GM19452 (cell line): ENCODE data around the gene PCNA.

Source experiments
- ATAC-seq: cut with Tn5 transposase; IDR thresholded peaks from one replicate; pipeline ENCODE4 v1.9.1; 2021; ENCODE audit not compliant: unreplicated experiment

Gene PCNA

DNA sequence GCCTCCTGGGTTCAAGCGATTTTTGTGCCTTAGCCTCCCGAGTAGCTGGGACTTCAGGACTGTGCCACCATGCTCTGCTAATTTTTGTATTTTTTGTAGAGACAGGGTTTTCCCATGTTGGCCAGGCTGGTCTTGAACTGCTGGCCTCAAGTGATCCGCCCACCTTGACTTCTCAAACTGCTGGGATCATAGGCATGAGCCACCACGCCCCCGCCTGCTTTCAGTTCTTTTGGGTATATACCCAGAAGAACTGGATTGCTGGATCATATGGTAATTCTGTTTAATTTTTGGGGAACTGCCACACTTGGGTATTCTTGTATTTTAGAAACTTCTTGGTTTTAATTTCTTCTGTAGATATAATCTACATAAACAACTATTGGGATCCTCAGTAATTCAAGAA is 24.1 kb upstream of the PCNA start:
- no peak for ATAC-seq

DNA sequence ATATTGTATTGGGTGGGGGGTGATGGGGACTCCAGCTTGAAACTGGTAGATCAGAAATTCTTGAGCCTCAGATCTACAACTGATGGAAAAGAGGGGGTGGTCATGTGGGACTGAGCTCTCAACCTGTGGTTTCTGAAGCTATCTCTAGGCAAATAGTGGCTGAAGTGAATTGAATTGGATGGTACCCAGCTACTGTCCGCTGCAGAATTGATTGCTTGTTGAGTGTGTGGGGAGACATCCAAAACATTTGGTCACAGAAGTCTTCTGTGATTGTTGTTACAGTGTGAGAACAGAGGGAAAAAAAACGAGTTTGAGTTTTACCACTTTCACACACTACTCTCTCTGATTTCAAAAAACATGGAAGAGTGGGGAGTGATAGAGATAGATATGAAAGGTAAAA is 21.9 kb upstream of the PCNA start:
- no peak for ATAC-seq

DNA sequence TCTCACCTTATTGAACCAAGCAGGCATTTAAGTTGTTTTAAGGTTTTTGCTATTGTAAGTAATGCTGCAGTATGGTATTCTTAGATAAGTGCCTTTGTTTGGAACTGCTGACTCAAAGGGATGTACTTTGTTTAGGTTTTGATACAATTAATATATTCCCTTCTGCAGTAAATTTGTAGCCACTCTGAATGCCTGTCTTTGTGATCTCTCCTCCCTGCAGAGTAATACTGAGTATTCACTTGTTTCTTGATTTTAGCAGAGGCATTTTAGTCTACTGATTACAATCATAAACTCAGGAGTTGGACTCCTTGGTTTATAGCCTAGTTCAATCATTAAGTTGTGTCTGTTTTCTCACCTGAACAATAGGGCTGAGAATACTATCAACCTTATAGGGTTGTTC is 20.4 kb upstream of the PCNA start:
- no peak for ATAC-seq

DNA sequence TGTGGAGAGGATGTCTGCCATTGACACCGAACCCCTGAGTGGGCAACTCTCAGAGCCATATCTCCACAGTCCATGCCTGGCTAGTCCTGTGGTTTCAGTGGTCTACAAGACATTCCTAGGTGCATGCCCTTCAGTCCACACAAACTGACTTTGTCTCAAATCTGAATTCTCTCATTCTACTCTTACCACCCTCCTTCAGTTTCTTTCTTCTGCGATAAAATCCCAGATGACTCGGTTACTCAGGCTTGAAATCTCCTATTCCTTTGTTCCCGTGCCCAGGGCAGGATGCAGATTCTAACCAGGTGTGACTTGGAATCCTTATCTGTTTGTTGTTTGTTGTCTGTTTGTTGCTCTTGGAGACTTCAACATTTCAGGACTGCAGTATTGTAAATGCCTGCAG is 16.3 kb upstream of the PCNA start:
- no peak for ATAC-seq

DNA sequence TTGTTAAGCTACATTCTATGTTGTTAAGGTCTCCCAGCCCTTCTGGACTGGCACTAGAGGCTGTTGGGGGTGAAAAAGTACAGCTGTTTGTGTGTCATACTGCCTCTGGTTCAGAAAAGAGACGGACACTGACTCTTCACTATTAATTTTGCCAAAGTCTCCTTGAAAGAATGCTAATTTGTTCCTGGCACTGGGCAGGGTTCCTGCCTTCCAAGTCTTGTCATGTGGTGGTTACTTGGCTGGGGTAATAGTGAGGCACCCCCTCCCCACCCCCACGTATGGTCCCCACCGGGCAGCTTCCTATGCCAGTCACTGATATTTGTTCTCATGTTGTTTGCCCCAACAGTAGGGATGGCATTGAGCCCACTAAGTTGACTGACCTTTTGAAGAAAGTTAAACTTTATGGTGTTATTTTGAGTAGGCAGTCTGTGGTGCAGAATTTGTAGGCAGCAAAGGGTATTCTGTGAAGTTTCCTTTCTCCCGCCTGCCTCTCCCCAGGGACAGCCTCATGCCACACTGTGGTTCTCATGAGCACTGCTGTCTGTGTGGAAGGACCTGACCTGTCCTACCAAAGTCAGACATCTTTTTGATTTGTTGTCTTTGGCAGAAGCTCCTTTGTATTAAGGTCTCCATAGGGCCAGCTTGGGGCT is 15.7 kb upstream of the PCNA start:
- ATAC-seq: peak; percentile 73

DNA sequence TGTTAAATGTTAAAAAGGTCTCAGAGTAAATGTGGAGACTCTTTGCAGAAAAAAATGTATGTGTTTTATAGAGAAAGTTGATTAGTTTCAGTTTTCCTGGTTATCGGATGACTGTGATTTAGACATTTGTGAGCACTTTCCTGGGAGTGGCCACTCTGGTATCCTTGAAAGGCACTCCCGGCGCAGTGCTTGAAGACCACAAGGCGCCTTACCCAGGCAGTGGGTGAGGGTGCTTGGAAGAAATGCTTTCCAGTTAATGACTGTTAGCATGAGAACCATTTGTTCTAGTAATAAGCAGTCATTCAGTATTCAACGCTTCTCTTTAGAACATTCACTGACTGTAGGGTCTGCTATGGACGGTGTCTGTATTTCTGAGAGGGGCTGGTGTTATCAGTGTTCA is 14.2 kb upstream of the PCNA start:
- no peak for ATAC-seq

DNA sequence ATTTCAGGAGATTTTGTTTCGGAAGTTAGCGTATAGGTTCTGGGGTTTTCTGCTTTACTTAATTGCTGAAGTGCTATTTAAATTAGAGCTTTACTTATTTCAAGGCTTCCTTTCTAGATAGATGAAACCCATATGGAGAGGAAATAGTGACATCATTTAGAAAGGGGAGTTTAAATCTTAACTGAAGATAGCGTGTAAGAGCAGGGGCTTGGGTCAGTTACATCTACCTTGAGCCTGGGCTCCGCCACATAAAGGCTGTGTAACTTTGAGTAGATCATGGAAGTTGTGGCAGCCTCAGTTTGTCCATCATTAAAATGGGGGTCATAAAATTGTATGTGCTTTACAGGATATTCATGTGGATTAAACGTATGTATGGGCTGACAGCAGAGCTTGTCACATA is 11.7 kb upstream of the PCNA start:
- no peak for ATAC-seq

DNA sequence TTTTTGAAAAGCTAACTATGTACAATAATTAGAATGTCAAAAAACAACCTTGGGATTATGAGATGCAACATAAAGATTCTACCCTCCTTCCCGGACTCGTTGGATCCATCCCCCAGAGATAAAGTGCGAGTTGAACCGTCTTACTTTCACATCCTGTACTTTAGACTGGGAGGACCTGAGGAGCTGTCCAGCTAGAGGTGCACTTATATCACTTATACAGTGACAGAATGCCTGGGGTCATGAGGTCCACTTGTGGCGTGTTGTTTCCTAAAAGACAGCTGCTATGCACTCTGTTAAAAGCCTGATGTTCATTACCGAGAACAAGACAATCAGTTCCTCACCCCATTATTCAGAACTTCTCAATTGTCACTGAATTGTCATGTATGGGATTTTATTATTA is 9.1 kb upstream of the PCNA start:
- ATAC-seq: no peak

DNA sequence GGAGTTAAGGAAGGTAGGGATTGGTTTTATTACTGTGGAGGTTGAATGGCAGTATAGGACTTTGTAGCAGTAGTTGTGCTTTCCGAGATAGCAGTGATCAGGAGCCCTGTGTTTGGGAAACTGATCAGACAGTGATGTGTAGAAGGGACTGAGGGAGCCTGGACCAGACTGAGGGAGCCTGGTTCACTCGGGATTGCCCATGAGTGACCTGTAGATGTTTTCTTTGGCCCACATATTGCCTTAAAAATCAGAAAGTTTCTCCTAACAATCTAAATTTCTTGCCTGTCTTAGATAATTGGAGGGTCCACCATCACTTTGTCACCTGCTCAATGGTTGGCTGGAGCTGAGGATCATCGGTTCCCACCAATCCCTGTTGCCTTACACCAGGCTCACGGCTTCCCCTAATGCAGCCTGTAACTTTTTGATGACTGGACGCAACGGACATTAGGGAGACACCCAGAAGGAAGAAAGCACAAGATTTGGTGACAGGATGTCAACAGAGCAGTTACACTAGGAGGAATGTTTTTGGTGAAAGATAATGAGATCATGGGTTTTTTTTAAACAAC is 8.2 kb upstream of the PCNA start:
- no peak for ATAC-seq

DNA sequence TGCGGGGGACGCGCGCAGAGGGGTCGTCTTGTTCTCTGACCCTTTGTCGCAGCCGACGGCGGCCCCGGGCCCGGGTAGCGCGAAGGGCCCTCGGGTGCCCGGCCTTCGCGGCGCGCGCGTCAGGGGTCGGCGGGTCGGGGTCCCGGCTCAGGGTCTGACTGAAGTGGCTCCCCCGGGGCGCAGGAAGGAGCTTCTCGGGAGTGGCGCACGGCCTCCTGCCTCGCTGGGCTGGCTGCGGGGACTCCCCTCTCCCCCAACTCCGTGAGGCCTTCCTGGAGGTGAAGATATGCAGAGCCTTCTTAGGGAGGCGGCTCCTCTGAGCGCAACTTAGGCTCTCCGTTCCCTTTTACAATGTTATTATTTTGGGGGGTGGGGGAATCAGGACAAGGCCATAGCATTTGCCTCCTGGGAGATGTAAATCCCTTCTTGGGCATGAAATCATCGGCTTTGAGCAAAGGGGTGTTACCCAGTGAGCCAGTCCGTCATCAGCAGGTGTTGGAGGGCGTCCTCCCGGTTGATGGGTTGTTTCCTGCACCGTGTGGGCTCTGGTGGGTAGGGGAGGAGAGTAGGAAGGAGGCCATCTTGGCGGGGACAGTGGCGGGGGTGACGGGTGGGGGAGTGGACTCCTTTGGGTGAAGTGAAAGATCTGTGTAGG is 7.6 kb upstream of the PCNA start:
- ATAC-seq: peak; percentile 32

DNA sequence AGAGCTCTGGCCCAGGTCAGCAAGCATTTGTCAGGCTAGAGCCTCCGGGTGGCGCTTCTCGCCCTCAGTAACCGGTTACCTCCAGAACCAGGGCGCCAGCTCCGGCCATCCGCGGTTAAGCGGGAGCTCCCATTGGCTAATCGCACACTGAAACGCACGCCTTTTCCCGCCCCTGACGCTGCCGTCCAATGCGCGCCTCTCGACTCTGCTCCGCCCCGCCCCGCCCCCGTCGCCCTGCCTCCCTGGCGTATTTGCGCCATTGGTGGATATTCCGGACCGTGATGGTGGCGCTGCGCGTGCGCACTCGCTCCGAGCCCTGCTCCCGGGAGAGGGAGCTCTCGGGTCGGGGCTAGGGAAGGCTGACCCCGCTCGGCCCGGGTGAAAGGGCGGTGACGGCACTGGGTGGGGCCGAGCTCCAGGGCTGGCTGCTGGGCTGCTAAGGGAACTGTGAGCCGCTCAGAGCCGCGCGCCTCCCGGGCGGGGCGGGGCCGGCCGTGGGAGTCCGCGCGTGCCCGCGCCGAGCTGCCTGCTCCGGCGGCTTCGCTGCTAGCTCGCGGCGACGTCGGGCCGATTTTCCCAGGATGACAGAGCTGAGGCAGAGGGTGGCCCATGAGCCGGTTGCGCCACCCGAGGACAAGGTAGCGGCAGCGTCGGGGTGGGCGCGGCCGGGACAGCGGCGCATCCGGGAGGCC is 6.9 kb upstream of the PCNA start, which contains the start of gene CDS2:
TSS of gene CDS2 (plus strand) at position 497 of the 692 bp plus-strand sequence. CDS start at position 582, 85 bp downstream.
- ATAC-seq: peak; percentile 88

DNA sequence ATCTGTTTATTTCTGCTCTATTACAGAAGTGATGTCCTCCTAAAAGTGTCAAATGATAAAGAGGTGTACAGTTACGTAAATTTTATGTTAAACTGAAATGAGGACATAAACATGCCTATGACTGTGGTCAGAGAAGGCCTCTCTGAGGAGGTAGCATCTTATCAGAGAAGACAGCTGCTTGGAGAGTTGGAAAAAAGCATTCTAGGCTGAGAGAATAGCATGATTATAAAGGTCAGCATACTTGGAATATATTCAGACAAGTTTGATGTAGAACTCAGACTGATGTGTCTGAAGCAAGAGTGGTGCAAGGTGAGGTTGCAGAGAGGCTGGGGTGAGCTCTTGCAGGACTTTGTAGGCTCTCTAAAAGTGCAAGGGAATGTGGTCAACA is 3.1 kb upstream of the PCNA start:
- no peak for ATAC-seq

DNA sequence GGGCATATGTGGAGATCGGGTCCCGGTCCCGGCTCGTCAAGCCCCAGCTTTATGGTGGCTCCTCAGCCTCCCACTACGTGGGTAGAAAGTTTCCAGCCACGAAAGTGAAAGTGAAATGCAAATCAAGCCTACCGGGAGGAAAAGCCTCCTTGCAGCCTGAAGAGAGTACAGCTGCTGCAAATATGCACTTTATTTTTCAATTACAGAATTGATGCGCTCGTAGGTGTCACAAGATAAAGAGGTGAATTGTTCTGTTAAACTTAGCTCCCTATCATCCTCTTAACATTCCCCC is 373 bp upstream of the PCNA start:
- ATAC-seq: no peak

DNA sequence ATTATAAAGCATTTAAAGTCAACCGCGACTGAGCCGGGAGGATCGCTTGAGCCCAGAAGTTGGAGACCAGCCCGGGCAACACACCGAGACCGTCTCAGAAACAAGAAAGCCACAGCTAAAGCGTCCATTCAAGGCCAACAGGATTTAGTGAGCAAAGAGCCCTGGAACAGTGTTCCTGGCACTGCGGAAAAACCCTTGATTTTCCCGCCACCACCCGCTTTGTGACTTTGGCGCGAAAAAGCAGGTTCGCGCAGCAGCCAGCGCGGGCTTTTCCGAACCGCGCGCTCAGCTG is 669 bp downstream of the PCNA start:
- no peak for ATAC-seq

DNA sequence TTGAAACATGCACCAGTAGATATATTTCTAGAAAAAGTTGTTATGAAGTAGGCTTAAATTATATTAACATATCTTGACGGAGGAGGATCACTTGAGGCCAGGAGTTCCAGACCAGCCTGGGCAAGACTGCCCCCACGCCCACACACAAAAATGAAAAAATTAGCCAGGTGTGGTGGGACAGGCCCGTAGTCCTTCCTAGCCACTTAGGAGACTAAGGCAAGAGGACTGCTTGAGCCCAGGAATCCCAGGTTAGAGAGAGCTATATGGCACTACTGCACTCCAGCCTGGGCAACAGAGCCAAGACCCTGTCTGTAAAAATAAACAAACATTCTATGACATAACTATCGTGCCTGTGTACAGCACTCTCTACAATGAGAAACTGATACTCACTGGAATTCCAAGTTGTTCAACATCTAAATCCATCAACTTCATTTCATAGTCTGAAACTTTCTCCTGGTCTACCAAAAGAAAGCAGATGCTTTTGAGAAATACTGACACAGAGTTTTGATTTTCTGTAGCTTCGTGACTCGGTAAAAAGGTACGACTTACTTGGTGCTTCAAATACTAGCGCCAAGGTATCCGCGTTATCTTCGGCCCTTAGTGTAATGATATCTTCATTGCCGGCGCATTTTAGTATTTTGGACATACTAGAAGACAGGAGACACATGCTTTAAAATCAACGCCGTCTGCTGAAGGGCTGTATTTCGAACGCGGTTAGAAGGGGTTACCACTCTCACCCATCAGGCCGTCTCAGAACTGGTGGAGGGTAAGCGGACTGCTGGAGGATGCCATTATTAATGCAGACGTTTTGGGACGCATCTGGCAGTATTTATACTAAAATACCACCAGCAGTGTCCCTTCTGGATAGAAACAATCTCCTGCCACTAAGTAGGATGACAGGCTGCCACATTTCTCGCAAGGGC is 1.3 kb downstream of the PCNA start:
- no peak for ATAC-seq

DNA sequence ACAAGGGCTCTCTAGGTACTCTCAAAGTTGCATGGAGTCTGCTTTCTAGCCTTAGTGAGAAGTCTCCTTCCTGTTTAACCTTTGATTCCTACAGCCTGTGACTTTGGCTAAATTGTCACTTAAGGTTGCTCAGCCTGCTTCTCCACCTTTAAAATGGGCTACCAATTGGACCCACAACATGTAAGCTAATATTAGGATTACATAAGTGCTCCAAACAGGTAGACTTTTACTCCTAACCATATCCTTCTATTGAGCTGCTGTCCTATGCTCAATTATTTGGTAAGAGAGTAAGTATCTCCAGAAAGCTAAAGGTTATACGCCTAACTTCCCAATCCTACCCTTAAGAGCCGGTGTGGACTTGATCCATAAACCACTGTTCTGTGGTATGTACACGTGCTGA is 2.9 kb downstream of the PCNA start:
- no peak for ATAC-seq

DNA sequence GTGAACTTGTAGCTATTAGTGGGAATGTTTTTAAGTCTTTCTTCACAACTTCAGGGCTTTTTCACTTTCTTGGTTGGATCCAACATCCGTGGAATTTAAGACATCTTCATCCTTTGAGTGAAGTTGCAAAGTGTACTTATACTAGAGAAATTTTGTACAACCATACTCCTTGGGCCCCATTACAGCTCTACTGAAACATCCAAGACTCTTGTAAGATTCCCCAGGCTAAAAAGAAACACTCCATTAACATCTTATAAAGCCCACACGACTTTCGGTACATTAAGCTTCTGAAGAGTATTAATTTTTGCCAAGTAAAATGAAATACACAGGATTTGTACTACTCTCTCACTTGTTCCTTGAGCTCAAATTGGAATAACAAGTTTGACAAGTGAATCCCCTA is 5.4 kb downstream of the PCNA start:
- ATAC-seq: no peak

DNA sequence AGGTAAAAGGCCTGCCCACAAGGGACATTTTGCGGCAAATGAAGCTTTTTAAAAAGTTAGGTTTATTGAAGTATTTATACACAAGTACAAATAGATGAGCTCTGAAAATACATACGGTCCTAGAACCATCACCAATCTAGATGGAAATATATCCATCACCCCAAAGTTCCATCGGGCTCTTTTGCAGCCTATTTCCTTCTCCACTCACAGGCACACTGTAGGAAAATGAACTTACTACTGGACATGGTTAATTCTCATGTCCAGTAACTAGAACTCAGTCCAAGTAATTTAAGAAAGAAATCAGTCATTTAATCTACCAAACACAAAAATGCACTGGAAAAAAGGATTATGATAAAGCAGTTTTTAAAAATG is 6.2 kb downstream of the PCNA start:
- ATAC-seq: no peak

DNA sequence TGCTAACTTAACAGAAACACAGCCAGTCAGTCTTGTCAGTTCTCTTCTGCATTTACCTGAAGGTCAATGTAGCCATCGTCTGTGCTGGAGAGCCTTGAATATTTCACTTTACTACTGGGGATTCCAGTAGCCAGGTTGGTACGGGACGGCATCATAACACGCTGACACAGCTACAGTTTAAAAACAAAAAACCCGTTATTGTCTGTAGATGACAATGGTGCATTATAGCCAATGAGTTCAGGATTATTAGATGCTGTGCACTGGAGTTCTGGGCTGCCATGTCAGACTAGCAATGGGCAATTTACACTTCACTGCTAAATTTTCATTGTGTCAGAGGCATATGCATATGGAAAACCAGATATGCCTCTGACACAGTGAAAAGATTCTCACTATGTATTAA is 10.5 kb downstream of the PCNA start:
- no peak for ATAC-seq

DNA sequence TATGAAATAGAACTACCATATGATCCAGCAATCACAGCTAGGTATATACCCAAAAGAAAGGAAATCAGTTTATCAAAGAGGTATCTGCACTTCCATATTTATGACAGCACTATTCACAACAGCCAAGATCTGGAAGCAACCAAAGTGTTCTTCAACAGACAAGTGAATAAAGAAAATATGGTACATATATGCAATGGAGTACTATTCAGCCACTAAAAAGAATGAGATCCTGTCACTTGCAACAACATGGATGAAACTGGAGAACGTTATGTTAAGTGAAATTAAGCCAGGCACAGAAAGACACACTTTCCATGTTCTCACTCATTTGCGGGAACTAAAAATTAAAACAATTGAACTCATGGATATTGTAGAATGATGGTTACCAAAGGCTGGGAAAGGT is 15.3 kb downstream of the PCNA start:
- no peak for ATAC-seq

DNA sequence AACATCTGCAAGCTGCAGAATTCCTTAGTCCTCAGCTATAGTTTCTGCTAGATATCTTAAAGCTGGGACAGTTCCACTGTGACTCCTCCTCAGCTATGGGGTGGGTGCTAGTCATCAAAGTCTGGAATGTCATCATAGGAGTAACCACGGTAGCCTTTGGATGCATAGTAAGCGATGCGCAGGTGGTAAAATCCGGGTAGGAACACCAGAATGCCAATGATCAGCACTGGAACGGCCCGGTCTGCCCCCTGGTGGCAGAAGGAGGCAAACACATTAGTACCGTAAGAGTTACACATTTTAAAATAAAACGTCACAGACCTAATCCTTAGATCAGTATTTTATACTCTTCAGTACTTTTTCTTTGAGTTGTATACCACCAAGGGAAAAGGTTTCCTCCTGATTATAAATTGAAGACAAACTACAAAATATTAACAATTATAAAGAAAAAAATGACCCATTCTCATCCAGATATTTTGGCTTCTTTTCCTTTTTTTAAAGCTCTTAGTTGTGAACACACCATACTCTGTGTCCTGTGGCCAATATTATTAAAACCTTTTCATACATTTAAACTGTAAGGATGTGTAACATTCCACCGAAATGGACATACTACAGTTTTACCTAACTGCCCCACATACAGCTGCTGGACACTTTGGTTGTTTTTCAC is 18.9 kb downstream of the PCNA start:
- ATAC-seq: no peak
